ENCODE results near the gene IL15RA. TPM values are rescaled to one million over a fixed set of nuclear protein-coding genes. Genes with fewer than 3 reads are reported as not detected.

Gene IL15RA
- polyA plus RNA-seq, 4 donors = 1.8 to 2.4 (median 2.2) TPM

Other genes with a start within 250 kb of the IL15RA start
- gene GDI2, start 164.1 kb downstream of the IL15RA start, polyA plus RNA-seq (ENCODE audit: insufficient read length in 4 of 4) = 100 to 1,000 TPM; 267 to 348 (median 285) TPM
- 10 to 100 TPM; 10.2 to 15.5 (median 11.5) TPM for gene ANKRD16, start 87.7 kb downstream of the IL15RA start, polyA plus RNA-seq (ENCODE audit: insufficient read length in 4 of 4)
- 10 to 100 TPM; 69.0 to 93.8 (median 80.6) TPM for gene FBH1, start 87.3 kb downstream of the IL15RA start, polyA plus RNA-seq (ENCODE audit: insufficient read length in 4 of 4)
- under 1 TPM in 2 of 4 donors, not detected in 2; 0.06 to 0.20 TPM for gene IL2RA, start 84.8 kb upstream of the IL15RA start, polyA plus RNA-seq (ENCODE audit: insufficient read length in 4 of 4)
- 100 to 1,000 TPM; 118 to 229 (median 167) TPM for gene RBM17, start 111.5 kb upstream of the IL15RA start, polyA plus RNA-seq (ENCODE audit: insufficient read length in 4 of 4)
- gene PFKFB3, start 225.4 kb upstream of the IL15RA start, polyA plus RNA-seq (ENCODE audit: insufficient read length in 4 of 4) = 10 to 100 TPM; 32.7 to 45.0 (median 39.6) TPM